Measurements from ENCODE around the gene CHCHD6.

CHCHD6 gene

GRCh38 chr3:127003601-127004280, 299.7 kb downstream of the CHCHD6 start:
- Histone ChIP-seq H3K9ac (ENCODE audit: low read depth, low read length) (no peak overlapping the region), H3K4me1 (ENCODE audit: insufficient read depth, low read length) (peaks cover 14% of the 10 kb centered on the region; the same call in 1 of the 2 replicates), H3K36me3 (ENCODE audit: insufficient read depth, low read length) (no peaks in the 10 kb centered on the region; the same call in none of the 2 replicates), H3K9me3 (ENCODE audit: control insufficient read depth, insufficient read depth, low read length) (no peaks in the 10 kb centered on the region)

- Histone ChIP-seq H3K9ac (ENCODE audit: low read depth, low read length) (no peak overlapping the region), H3K4me1 (ENCODE audit: insufficient read depth, low read length) (peaks cover 14% of the 10 kb centered on the region; the same call in 1 of the 2 replicates), H3K9me3 (ENCODE audit: control insufficient read depth, insufficient read depth, low read length) (no peaks in the 10 kb centered on the region), H3K36me3 (ENCODE audit: insufficient read depth, low read length) (no peaks in the 10 kb centered on the region; the same call in none of the 2 replicates)
Measured at GRCh38 chr3:127004641-127005397, 300.8 kb downstream of the CHCHD6 start.

- Histone ChIP-seq H3K9me3 (ENCODE audit: control insufficient read depth, insufficient read depth, low read length) (no peaks in the 10 kb centered on the region), H3K36me3 (ENCODE audit: insufficient read depth, low read length) (no peaks in the 10 kb centered on the region; the same call in none of the 2 replicates), H3K9ac (ENCODE audit: low read depth, low read length) (no peak overlapping the region), H3K4me1 (ENCODE audit: insufficient read depth, low read length) (peaks cover 14% of the 10 kb centered on the region; the same call in 1 of the 2 replicates)
Measured at GRCh38 chr3:127005864-127006500, 301.9 kb downstream of the CHCHD6 start.

GRCh38 chr3:127006781-127007436, 302.9 kb downstream of the CHCHD6 start:
- H3K4me1 ChIP-seq (ENCODE audit: insufficient read depth, low read length): peaks cover 7% of the 10 kb centered on the region; the same call in 1 of the 2 replicates
- no peak overlapping the region for H3K9ac ChIP-seq (ENCODE audit: low read depth, low read length)
- H3K36me3 ChIP-seq (ENCODE audit: insufficient read depth, low read length): peaks cover under 1% of the 10 kb centered on the region

GRCh38 chr3:127008236-127008635, 304.2 kb downstream of the CHCHD6 start:
- Histone ChIP-seq H3K9ac (ENCODE audit: low read depth, low read length) (no peak overlapping the region), H3K9me3 (ENCODE audit: control insufficient read depth, insufficient read depth, low read length) (no peaks in the 10 kb centered on the region), H3K4me1 (ENCODE audit: insufficient read depth, low read length) (no peaks in the 10 kb centered on the region), H3K36me3 (ENCODE audit: insufficient read depth, low read length) (peaks cover 5% of the 10 kb centered on the region)

More at GRCh38 chr3:127006781-127007436, 302.9 kb downstream of the CHCHD6 start:
- no peaks in the 10 kb centered on the region for H3K9me3 ChIP-seq (ENCODE audit: control insufficient read depth, insufficient read depth, low read length)

- peaks cover 10% of the 10 kb centered on the region for H3K36me3 ChIP-seq (ENCODE audit: insufficient read depth, low read length)
- no peaks in the 10 kb centered on the region for H3K9me3 ChIP-seq (ENCODE audit: control insufficient read depth, insufficient read depth, low read length)
- H3K9ac ChIP-seq (ENCODE audit: low read depth, low read length): no peak overlapping the region
- no peaks in the 10 kb centered on the region for H3K4me1 ChIP-seq (ENCODE audit: insufficient read depth, low read length)
Measured at GRCh38 chr3:127009531-127009930, 305.5 kb downstream of the CHCHD6 start.
